Adrenal gland (tissue), 5 donors: ENCODE measurements around the gene SHISA6.

ENCODE experiments used
- CTCF ChIP-seq, 6 experiments: fragments of 450-650 bp in 4 of 6; fragments of 200-600 bp in 2 of 6; sonication (generic) in 1 of 6; IDR thresholded peaks; 1 replicate in 5 of 6; 2 replicates in 1 of 6; pipeline versions ENCODE4 v1.5.1 to v1.8.0; 2016 to 2021; ENCODE audit warnings: antibody characterized with exemption in 6 of 6, mild to moderate bottlenecking in 2 of 6, moderate library complexity in 1 of 6
- POLR2A ChIP-seq, 2 donors: fragments of 450-650 bp; IDR thresholded peaks; one replicate each; pipeline ENCODE4 v1.6.1; 2017; ENCODE audit warnings: antibody characterized with exemption in 2 of 2, mild to moderate bottlenecking in 2 of 2, moderate library complexity in 1 of 2
- donor health status: DM: no; HTN: no; CAD: no.

- TF ChIP-seq CTCF (IDR thresholded peaks at IDR 0.05) (no peak), POLR2A (IDR thresholded peaks at IDR 0.05) (no peak)
Measured at GRCh38 chr17:11221721-11222120, 19.3 kb upstream of the SHISA6 start.
